Body of pancreas (tissue), 4 donors: ENCODE results near the gene SAP30L. TPM values are rescaled to one million over a fixed set of nuclear protein-coding genes. Genes with fewer than 3 reads are reported as not detected.

Experiments used
- ATAC-seq: fragments of 150-250 bp; one replicate; pipeline ENCODE4 v1.9.1; 2016
- DNase-seq, 4 donors: peaks; one replicate each; pipeline ENCODE4 v3.0.0-alpha.2; 2019
- H3K27ac ChIP-seq, 4 donors: fragments of 200-600 bp; sonication (generic); 1 replicate in 3 of 4; 2 replicates in 1 of 4; pipeline versions ENCODE4 v1.5.1 to v1.6.1; 2016 to 2019; ENCODE audit warnings: mild to moderate bottlenecking in 1 of 4, mixed read lengths in 1 of 4, moderate library complexity in 1 of 4
- H3K27me3 ChIP-seq, 2 donors: fragments of 200-600 bp; sonication (generic); one replicate each; pipeline ENCODE4 v1.6.0; 2016; ENCODE audit warnings: mild to moderate bottlenecking in 1 of 2
- H3K36me3 ChIP-seq, 2 donors: fragments of 200-600 bp; sonication (generic); replicated peaks in 1 of 2; 2 replicates each; pipeline ENCODE4 v1.5.1; 2016; ENCODE audit warnings: low read depth in 2 of 2; ENCODE audit not compliant: insufficient read depth in 1 of 2
- H3K4me1 ChIP-seq: fragments of 200-600 bp; sonication (generic); one replicate; pipeline ENCODE4 v1.6.0; 2016
- H3K4me3 ChIP-seq, 2 donors: fragments of 200-600 bp; sonication (generic); 1 replicate in 1 of 2; 2 replicates in 1 of 2; pipeline ENCODE4 v1.5.1; 2016 to 2019
- H3K9me3 ChIP-seq, 3 donors: fragments of 200-600 bp; sonication (generic); 1 replicate in 2 of 3; 2 replicates in 1 of 3; pipeline ENCODE4 v1.5.1; 2016
- POLR2A ChIP-seq, 3 donors: fragments of 450-650 bp; IDR thresholded peaks; one replicate each; pipeline ENCODE4 v1.6.1; 2016; ENCODE audit warnings: antibody characterized with exemption in 3 of 3, mild to moderate bottlenecking in 2 of 3
- WGBS, 2 donors: methylation state at CpG; one replicate each; pipeline ENCODE4 v1.1.5; 2017; 5-methylcytosine and 5-hydroxymethylcytosine counted together
- intact Hi-C: fragments of 100-400 bp; cut with DNase I; formaldehyde crosslinking; loops from one replicate; pipeline ENCODE4 v1.15.1; 2023
- total RNA-seq, 2 donors: library from RNA; depleted of rRNA; stranded (reverse); fragments of >200 nt; gene quantifications; one replicate each; pipeline ENCODE4 v1.1.0, GENCODE V29; 2016
- TF ChIP-seq, protein P1 (sequence below), 7 experiments: fragments of 450-650 bp in 4 of 7; fragments of 200-600 bp in 3 of 7; sonication (generic) in 3 of 7; IDR thresholded peaks; one replicate each; pipeline ENCODE4 v1.5.1; 2016 to 2019; ENCODE audit warnings: antibody characterized with exemption in 7 of 7

The SAP30L gene
- total RNA-seq, 2 donors from 2014 or later = 11.7 to 15.5 TPM

DNA sequence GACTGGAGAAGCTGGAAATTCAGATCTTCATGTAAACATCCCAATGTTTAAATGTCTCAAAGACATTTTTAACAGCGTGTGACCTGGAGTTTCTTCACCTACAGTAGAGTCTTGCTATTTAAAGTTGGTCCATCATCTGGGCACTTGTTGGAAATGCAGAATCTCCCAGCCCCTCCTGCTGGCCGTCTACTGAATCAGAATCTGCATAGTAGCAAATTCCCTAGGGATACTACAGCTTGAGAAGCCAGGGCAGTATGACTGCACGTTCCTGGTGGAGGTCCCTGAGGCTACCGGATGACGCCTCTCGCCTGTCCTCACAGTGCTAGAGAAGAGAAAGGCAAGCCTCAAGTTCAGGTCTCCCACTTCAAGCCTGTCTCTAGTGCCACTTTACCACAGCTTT lies 15.7 kb downstream of the SAP30L start:
- Histone ChIP-seq H3K4me1 (no peaks in the 10 kb centered on the region), H3K27me3 (no peaks in the 10 kb centered on the region), H3K36me3 (peaks cover 0 to 3% of the 10 kb centered on the region in 2 donors), H3K9me3 (no peaks in the 10 kb centered on the region), H3K4me3 (no peak overlapping the region), H3K27ac (no peak overlapping the region)
- WGBS, 2 donors = 71 to 75% methylated on average over 6 of the region's 6 CpGs
- intact Hi-C loops = no loop called here
- TF ChIP-seq, protein P1, sequence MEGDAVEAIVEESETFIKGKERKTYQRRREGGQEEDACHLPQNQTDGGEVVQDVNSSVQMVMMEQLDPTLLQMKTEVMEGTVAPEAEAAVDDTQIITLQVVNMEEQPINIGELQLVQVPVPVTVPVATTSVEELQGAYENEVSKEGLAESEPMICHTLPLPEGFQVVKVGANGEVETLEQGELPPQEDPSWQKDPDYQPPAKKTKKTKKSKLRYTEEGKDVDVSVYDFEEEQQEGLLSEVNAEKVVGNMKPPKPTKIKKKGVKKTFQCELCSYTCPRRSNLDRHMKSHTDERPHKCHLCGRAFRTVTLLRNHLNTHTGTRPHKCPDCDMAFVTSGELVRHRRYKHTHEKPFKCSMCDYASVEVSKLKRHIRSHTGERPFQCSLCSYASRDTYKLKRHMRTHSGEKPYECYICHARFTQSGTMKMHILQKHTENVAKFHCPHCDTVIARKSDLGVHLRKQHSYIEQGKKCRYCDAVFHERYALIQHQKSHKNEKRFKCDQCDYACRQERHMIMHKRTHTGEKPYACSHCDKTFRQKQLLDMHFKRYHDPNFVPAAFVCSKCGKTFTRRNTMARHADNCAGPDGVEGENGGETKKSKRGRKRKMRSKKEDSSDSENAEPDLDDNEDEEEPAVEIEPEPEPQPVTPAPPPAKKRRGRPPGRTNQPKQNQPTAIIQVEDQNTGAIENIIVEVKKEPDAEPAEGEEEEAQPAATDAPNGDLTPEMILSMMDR (IDR thresholded peaks at IDR 0.05) = no peak
- TF ChIP-seq POLR2A (IDR thresholded peaks at IDR 0.05) = no peak
- no peak for DNase-seq
- ATAC-seq = no peak

DNA sequence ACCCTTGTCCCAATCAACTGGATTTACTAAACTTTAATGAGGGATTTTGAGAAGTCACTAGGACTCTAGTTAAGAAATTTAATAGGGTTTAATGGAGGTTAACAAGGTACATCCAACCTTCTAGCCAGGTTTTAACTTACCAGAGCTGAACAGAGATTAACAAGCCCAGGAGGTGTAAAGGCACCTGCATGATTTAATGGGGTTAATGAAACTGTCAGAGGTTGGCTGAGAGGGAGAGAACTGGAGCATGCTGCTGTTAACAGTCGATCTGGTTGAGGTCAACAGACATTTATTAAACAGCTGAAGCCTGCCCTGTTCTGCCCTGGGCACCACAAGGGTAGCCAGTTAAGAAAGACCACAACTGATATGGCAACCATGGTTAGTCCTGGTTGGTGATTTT lies 18.6 kb downstream of the SAP30L start:
- ATAC-seq = no peak
- H3K27me3 ChIP-seq = no peaks in the 10 kb centered on the region
- no peaks in the 10 kb centered on the region for H3K36me3 ChIP-seq
- H3K9me3 ChIP-seq = no peaks in the 10 kb centered on the region
- no peak overlapping the region for H3K27ac ChIP-seq
- 21 to 28% methylated on average over 1 of the region's 1 CpG for WGBS, 2 donors
- TF ChIP-seq POLR2A (IDR thresholded peaks at IDR 0.05) = no peak
- TF ChIP-seq, protein P1 (IDR thresholded peaks at IDR 0.05) = no peak
- H3K4me3 ChIP-seq = no peak overlapping the region
- no peak for DNase-seq
- intact Hi-C loops = no loop called here
- no peaks in the 10 kb centered on the region for H3K4me1 ChIP-seq

DNA sequence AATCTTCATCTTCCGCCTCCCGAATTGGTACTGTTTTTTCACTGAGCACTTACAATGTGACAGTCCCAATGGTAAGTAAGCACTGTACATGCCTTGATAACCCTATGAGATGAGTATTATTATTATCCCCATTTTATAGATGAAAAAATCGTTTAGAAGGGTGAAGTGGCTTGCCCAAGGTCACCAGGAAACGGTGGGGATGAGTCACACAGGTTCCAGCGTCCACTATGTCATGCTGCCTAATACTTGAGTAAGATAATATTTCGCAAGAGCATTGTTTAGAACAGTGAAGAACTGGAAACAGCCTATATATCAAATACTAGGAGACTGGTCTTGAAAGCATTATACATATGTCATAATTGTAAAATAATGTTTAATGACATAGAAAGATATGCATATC lies 19.4 kb downstream of the SAP30L start:
- peak in 1 of 4 donors; percentile 24 for DNase-seq
- no peak for ATAC-seq
- H3K27ac ChIP-seq = no peak overlapping the region
- no peaks in the 10 kb centered on the region for H3K27me3 ChIP-seq
- H3K4me1 ChIP-seq = no peaks in the 10 kb centered on the region
- no peaks in the 10 kb centered on the region for H3K36me3 ChIP-seq
- H3K9me3 ChIP-seq = no peaks in the 10 kb centered on the region
- no peak overlapping the region for H3K4me3 ChIP-seq
- WGBS, 2 donors = 46 to 47% methylated on average over 6 of the region's 6 CpGs
- intact Hi-C loops = no loop called here
- no peak for TF ChIP-seq POLR2A (IDR thresholded peaks at IDR 0.05)
- TF ChIP-seq, protein P1 (IDR thresholded peaks at IDR 0.05) = no peak

DNA sequence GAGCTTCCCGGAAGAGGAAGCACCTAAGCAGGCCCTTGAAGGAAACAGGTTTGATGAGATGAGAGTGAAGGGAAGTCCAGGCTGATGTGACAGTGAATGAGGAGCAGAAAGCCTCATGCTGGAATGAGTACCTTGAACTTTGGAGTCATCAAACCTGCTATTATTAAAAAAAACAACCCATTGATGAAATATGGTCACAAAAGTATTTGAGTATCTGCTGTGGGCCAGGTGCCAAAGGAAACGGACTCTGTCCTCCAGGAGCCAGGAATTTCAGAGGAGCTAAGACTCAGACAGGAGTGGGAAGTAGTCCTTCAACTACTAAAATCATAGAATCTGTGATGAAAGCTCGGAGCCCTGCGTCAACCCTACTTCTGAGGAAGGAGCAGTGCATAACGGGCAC lies 20.4 kb downstream of the SAP30L start:
- Histone ChIP-seq H3K36me3 (no peaks in the 10 kb centered on the region), H3K9me3 (no peaks in the 10 kb centered on the region), H3K27me3 (no peaks in the 10 kb centered on the region), H3K4me1 (no peaks in the 10 kb centered on the region), H3K27ac (no peak overlapping the region), H3K4me3 (no peak overlapping the region)
- 61% methylated on average over 5 of the region's 5 CpGs for WGBS, 2 donors
- ATAC-seq (no peak), DNase-seq (no peak)
- intact Hi-C loops = no loop called here
- TF ChIP-seq, protein P1 (IDR thresholded peaks at IDR 0.05) = no peak
- no peak for TF ChIP-seq POLR2A (IDR thresholded peaks at IDR 0.05)

DNA sequence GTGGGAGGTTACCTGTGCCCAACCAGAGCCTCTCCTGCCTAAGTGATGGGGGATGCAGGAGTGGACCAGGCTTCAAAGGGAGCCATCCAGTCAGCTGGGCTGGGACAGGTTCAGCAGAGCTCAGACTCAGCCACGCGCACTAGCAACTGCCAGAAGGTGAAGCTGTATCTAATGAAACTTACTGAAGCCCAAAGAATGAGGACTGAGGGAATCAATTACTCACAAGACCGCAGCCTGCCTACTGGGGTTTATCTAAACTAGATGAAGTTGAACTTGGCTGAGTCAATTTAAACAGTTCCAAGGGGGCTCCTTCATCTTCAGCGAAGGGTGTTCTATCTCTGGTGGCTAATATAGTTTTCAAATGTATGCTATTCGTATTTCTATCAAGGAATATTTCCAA lies 20.9 kb downstream of the SAP30L start:
- 64 to 78% methylated on average over 5 of the region's 5 CpGs for WGBS, 2 donors
- no peaks in the 10 kb centered on the region for H3K4me1 ChIP-seq
- H3K9me3 ChIP-seq = no peaks in the 10 kb centered on the region
- no peak overlapping the region for H3K4me3 ChIP-seq
- DNase-seq = no peak
- H3K36me3 ChIP-seq = no peaks in the 10 kb centered on the region
- TF ChIP-seq POLR2A (IDR thresholded peaks at IDR 0.05) = no peak
- TF ChIP-seq, protein P1 (IDR thresholded peaks at IDR 0.05) = no peak
- H3K27ac ChIP-seq = no peak overlapping the region
- ATAC-seq = no peak
- no peaks in the 10 kb centered on the region for H3K27me3 ChIP-seq
- intact Hi-C loops = no loop called here
